Keratinocyte (primary cell): Measurements from ENCODE around the gene TMEM163. TPM values are rescaled to one million over a fixed set of nuclear protein-coding genes. Genes with fewer than 3 reads are reported as not detected.

ENCODE experiments used
- DNase-seq: peaks from one replicate; pipeline ENCODE4 v3.0.0-alpha.2; 2011; ENCODE audit warnings: low read depth, missing footprints, low spot score
- FAIRE-seq: peaks from 2 replicates; lab custom pipeline; 2011; peaks lifted over from hg19 to GRCh38; lab: Jason Lieb, UNC
- H2AFZ ChIP-seq: 2 replicates; pipeline ENCODE4 v1.6.0; 2012; ENCODE audit warnings: low read length, control low read depth, inconsistent platforms; ENCODE audit not compliant: control insufficient read depth
- H3K27ac ChIP-seq: 2 replicates; pipeline ENCODE4 v1.5.1; 2011; ENCODE audit warnings: low read length; ENCODE audit not compliant: control insufficient read depth, insufficient read depth
- H3K27me3 ChIP-seq: 3 replicates; pipeline ENCODE4 v1.6.0; 2011; ENCODE audit warnings: low read length; ENCODE audit not compliant: control insufficient read depth, insufficient read depth; ENCODE audit errors: extremely low read depth
- H3K36me3 ChIP-seq, 2 experiments: 2 replicates in 1 of 2; 3 replicates in 1 of 2; pipeline ENCODE4 v1.5.1; 2011; ENCODE audit warnings: low read length in 2 of 2, mild to moderate bottlenecking in 1 of 2; ENCODE audit not compliant: control insufficient read depth in 2 of 2, insufficient read depth in 2 of 2; ENCODE audit errors: extremely low read depth in 1 of 2
- H3K4me1 ChIP-seq: 3 replicates; pipeline ENCODE4 v1.5.1; 2011; ENCODE audit warnings: low read length; ENCODE audit not compliant: control insufficient read depth, insufficient read depth; ENCODE audit errors: extremely low read depth
- H3K4me2 ChIP-seq: 3 replicates; pipeline ENCODE4 v1.6.0; 2011; ENCODE audit warnings: low read depth, low read length; ENCODE audit not compliant: control insufficient read depth, insufficient read depth; ENCODE audit errors: extremely low read depth
- H3K4me3 ChIP-seq, 3 experiments: fragments of 200-600 bp in 1 of 3; sonication (generic) in 1 of 3; 2 replicates in 2 of 3; 3 replicates in 1 of 3; pipeline ENCODE4 v1.5.1; 2011 to 2016; ENCODE audit warnings: low read length in 3 of 3, mild to moderate bottlenecking in 3 of 3, control low read depth in 2 of 3, inconsistent platforms in 1 of 3, low read depth in 1 of 3, mixed read lengths in 1 of 3, mixed run types in 1 of 3, moderate library complexity in 1 of 3; ENCODE audit not compliant: control insufficient read depth in 2 of 3, insufficient read depth in 2 of 3; ENCODE audit errors: extremely low read depth in 1 of 3
- H3K79me2 ChIP-seq: 2 replicates; pipeline ENCODE4 v1.6.0; 2012; ENCODE audit warnings: low read length; ENCODE audit not compliant: control insufficient read depth, insufficient read depth
- H3K9ac ChIP-seq: 3 replicates; pipeline ENCODE4 v1.6.0; 2011; ENCODE audit warnings: low read length; ENCODE audit not compliant: control insufficient read depth, insufficient read depth; ENCODE audit errors: extremely low read depth
- H3K9me1 ChIP-seq: 3 replicates; pipeline ENCODE4 v1.6.0; 2011; ENCODE audit warnings: low read length; ENCODE audit not compliant: control insufficient read depth, insufficient read depth; ENCODE audit errors: extremely low read depth
- H3K9me3 ChIP-seq: 2 replicates; pipeline ENCODE4 v1.5.1; 2012; ENCODE audit warnings: low read depth, low read length; ENCODE audit not compliant: control insufficient read depth
- H4K20me1 ChIP-seq: 3 replicates; pipeline ENCODE4 v1.6.0; 2011; ENCODE audit warnings: low read length; ENCODE audit not compliant: control insufficient read depth, insufficient read depth; ENCODE audit errors: extremely low read depth
- EZH2 ChIP-seq: IDR thresholded peaks from one replicate; pipeline ENCODE4 v1.6.1; 2012; ENCODE audit warnings: inconsistent platforms, mild to moderate bottlenecking, low read length, moderate library complexity
- dilution Hi-C: fragments of 300-500 bp; cut with MboI; formaldehyde crosslinking; loops from one replicate; pipeline ENCODE4 v1.7.0; 2020; ENCODE audit warnings: low sequenced_read_pairs; ENCODE audit not compliant: extremely low pct_ligation_motif_present
- polyA plus RNA-seq, 5 experiments: library from polyadenylated mRNA; depleted of rRNA in 3 of 5; stranded (reverse) in 3 of 5; stranded (forward) in 1 of 5; unstranded in 1 of 5; fragments of >200 nt; gene quantifications; 1 replicate in 1 of 5; 2 replicates in 3 of 5; 3 replicates in 1 of 5; pipeline versions ENCODE4 v1.2.1 to v1.2.3, GENCODE V29; 2011 to 2012; ENCODE audit warnings: missing spikeins in 2 of 5, low read depth in 1 of 5, low replicate concordance in 1 of 5
- TF ChIP-seq, protein P1 (sequence below), 3 experiments: IDR thresholded peaks in 1 of 3; conservative IDR thresholded peaks in 1 of 3; optimal IDR thresholded peaks in 1 of 3; 2 replicates in 2 of 3; 3 replicates in 1 of 3; pipeline versions ENCODE3 to v1.5.1; 2011; ENCODE audit warnings: low read length in 3 of 3, mild to moderate bottlenecking in 3 of 3, moderate library complexity in 2 of 3, control low read depth in 1 of 3, inconsistent platforms in 1 of 3; ENCODE audit not compliant: insufficient read depth in 2 of 3; ENCODE audit errors: extremely low read depth in 1 of 3

Gene TMEM163
- polyA plus RNA-seq, 1 donor (not counting 4 experiments of a cell fraction or from before 2014, with no cell fraction given), result not detected

DNA sequence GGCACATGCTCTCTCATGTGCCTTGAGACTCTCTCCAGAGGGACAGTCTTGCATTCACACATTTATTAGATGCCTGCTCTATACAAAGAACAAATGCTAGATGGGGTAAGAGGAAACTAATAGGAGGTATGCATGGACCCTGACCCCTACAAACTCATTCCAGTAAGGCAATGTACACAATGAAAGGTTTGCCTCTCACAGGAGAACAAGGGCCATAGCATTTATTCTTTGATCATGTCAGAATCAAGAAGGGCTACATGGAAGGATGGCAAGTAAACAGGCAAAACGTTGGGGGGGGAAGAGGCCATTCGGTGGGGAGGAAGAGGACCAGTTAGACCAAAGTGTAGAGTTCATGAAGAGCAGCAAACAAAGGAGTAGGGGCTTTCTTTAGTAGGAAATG is 130.2 kb downstream of the TMEM163 start:
- Histone ChIP-seq H3K9me1 (no peaks in the 10 kb centered on the region), H3K4me2 (no peak overlapping the region), H3K27ac (no peak overlapping the region), H3K79me2 (no peaks in the 10 kb centered on the region), H3K4me1 (no peaks in the 10 kb centered on the region), H3K27me3 (no peaks in the 10 kb centered on the region), H3K9me3 (peaks cover 5% of the 10 kb centered on the region), H2AFZ (no peak overlapping the region), H3K4me3 (no peak overlapping the region), H3K36me3 (no peaks in the 10 kb centered on the region), H3K9ac (no peak overlapping the region), H4K20me1 (no peaks in the 10 kb centered on the region)
- dilution Hi-C loops, result no loop called here
- no peak for FAIRE-seq
- no peak for TF ChIP-seq EZH2
- TF ChIP-seq, protein P1, sequence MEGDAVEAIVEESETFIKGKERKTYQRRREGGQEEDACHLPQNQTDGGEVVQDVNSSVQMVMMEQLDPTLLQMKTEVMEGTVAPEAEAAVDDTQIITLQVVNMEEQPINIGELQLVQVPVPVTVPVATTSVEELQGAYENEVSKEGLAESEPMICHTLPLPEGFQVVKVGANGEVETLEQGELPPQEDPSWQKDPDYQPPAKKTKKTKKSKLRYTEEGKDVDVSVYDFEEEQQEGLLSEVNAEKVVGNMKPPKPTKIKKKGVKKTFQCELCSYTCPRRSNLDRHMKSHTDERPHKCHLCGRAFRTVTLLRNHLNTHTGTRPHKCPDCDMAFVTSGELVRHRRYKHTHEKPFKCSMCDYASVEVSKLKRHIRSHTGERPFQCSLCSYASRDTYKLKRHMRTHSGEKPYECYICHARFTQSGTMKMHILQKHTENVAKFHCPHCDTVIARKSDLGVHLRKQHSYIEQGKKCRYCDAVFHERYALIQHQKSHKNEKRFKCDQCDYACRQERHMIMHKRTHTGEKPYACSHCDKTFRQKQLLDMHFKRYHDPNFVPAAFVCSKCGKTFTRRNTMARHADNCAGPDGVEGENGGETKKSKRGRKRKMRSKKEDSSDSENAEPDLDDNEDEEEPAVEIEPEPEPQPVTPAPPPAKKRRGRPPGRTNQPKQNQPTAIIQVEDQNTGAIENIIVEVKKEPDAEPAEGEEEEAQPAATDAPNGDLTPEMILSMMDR (optimal IDR thresholded peaks at IDR 0.05 in 1 of 3, IDR thresholded peaks at IDR 0.05 in 1 of 3, conservative IDR thresholded peaks at IDR 0.05 in 1 of 3; ENCODE audit: extremely low read depth in 1 of 3, insufficient read depth in 2 of 3, low read length in 3 of 3), result no peak
- DNase-seq, result no peak

DNA sequence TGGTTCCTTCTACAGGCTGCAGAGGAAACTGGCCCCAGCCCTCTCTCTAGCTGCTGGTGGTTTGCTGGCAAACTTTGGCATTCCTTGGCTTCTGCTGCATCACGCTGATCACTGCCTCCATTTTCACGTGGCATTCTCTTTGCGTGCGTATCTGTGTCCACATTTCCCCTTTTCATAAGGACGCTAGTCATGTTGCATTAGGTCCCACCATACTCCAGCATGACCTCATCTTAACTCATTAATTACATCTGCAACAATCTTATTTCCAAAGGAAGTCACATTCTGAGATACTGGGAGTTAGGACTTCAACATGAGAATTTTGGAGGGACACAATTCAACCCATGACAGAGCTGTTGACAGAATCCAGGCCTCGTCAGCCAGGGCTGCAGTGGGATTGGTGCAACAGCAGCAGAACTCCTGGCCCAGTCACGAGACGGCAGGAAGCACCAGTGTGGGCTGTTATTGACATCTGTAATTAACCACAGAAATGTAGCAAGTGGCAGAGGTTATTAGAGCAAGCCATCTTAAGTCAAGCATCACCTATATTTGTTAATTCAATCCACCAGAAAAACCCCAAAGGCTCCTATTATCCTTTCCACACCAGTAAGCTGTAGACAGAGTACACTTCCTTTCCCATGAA is 132.4 kb downstream of the TMEM163 start:
- H3K9ac ChIP-seq, result no peak overlapping the region
- H3K9me3 ChIP-seq, result peaks cover 5% of the 10 kb centered on the region
- FAIRE-seq (no peak), DNase-seq (no peak)
- no peaks in the 10 kb centered on the region for H3K36me3 ChIP-seq
- no peaks in the 10 kb centered on the region for H3K4me1 ChIP-seq
- H2AFZ ChIP-seq, result no peak overlapping the region
- H3K4me3 ChIP-seq, result no peak overlapping the region
- H3K4me2 ChIP-seq, result no peak overlapping the region
- H3K9me1 ChIP-seq, result no peaks in the 10 kb centered on the region
- H3K27me3 ChIP-seq, result no peaks in the 10 kb centered on the region
- TF ChIP-seq, protein P1 (optimal IDR thresholded peaks at IDR 0.05 in 1 of 3, IDR thresholded peaks at IDR 0.05 in 1 of 3, conservative IDR thresholded peaks at IDR 0.05 in 1 of 3; ENCODE audit: extremely low read depth in 1 of 3, insufficient read depth in 2 of 3, low read length in 3 of 3), result no peak
- no peak for TF ChIP-seq EZH2
- no peak overlapping the region for H3K27ac ChIP-seq
- no peaks in the 10 kb centered on the region for H4K20me1 ChIP-seq
- H3K79me2 ChIP-seq, result no peaks in the 10 kb centered on the region
- dilution Hi-C loops, result no loop called here
